Activated T-cell treated with anti-CD3 and anti-CD28 coated beads, Interleukin-2, amount 50 U/mL, for 4 hours (primary cell): ENCODE data around the gene NOVA1. TPM values are rescaled to one million over a fixed set of nuclear protein-coding genes. Genes with fewer than 3 reads are reported as not detected.

Experiments used
- ATAC-seq, 2 donors: fragments of 200-7000 bp; cut with Tn5 transposase; one replicate each; pipeline ENCODE4 v1.10.0; 2021
- DNase-seq: peaks from one replicate; pipeline ENCODE4 v3.0.0-alpha.2; 2020
- H3K27me3 Mint-ChIP-seq: one replicate; pipeline ENCODE4 v1.8.0; 2021; ENCODE audit warnings: low read depth, mixed read lengths
- H3K36me3 Mint-ChIP-seq: one replicate; pipeline ENCODE4 v1.8.0; 2022; ENCODE audit warnings: mixed read lengths; ENCODE audit not compliant: insufficient read depth
- H3K4me1 Mint-ChIP-seq: one replicate; pipeline ENCODE4 v1.8.0; 2021; ENCODE audit warnings: low read depth, mixed read lengths
- H3K4me3 Mint-ChIP-seq: one replicate; pipeline ENCODE4 v1.8.0; 2021; ENCODE audit warnings: mild to moderate bottlenecking, moderate library complexity, mixed read lengths
- H3K9me3 Mint-ChIP-seq: one replicate; pipeline ENCODE4 v1.8.0; 2021; ENCODE audit warnings: mixed read lengths
- total RNA-seq, 3 donors: library from RNA; stranded (reverse); gene quantifications; one replicate each; pipeline ENCODE4 v1.2.1, GENCODE V29; 2021

Gene NOVA1
- total RNA-seq, 3 donors from 2014 or later: not detected

DNA sequence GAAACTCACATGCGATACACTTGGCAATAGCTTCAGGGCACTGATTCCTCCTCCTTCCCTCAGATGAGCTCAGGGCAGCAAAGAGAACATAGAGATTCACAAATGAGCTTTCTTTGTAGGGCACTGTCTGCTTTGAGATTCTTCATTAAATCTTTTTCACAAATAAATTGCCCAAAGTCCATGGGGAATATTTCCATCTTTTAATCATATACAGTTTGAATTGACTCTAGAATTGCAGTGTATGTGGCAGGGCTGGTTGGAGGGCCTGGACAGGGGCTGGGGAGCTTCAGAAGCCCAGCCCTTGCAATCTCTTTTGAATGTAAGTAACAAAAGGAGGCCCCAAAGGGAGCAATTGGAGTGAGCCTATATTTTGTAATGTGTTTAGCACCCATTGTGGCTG, 197.5 kb downstream of the NOVA1 start:
- peaks cover 4% of the 10 kb centered on the region for H3K9me3 Mint-ChIP-seq
- no peaks in the 10 kb centered on the region for H3K36me3 Mint-ChIP-seq

DNA sequence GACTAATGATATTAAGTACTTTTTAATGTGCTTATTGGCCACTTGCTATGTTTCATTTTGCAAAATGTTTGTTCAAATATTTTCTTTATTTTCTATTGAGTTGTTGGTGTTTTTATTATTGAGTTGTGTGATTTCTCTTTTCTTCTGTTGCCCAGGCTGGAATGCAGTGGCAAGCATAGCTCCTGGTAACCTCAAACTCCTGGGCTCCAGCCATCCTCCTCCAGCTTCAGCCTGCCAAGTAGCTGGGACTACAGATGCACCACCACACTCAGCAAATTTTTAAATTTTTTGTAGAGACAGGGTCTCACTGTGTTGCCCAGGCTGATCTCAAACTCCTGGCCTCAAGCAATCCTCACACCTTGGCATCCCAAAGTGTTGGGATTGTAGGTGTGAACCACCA, 199.2 kb downstream of the NOVA1 start:
- H3K4me3 Mint-ChIP-seq: no peak overlapping the region
- H3K36me3 Mint-ChIP-seq: no peaks in the 10 kb centered on the region
- no peaks in the 10 kb centered on the region for H3K27me3 Mint-ChIP-seq
- DNase-seq (no peak), ATAC-seq (no peak)
- no peaks in the 10 kb centered on the region for H3K4me1 Mint-ChIP-seq
- no peaks in the 10 kb centered on the region for H3K9me3 Mint-ChIP-seq

More for the DNA sequence above, 197.5 kb downstream of the NOVA1 start:
- no peak for DNase-seq
- no peak for ATAC-seq
- Mint-ChIP-seq H3K4me1 (no peaks in the 10 kb centered on the region), H3K4me3 (no peak overlapping the region), H3K27me3 (no peaks in the 10 kb centered on the region)
